H1 (cell line): Measurements from ENCODE around the gene DSTYK. TPM values are rescaled to one million over a fixed set of nuclear protein-coding genes. Genes with fewer than 3 reads are reported as not detected.

Experiments
- BRCA1 ChIP-seq: IDR thresholded peaks from 2 replicates; pipeline ENCODE4 v1.6.1; 2012; ENCODE audit warnings: low read depth, low read length, improper control_type of control experiment
- CREB1 ChIP-seq: IDR thresholded peaks from 2 replicates; pipeline ENCODE4 v1.6.1; 2012; ENCODE audit warnings: inconsistent platforms
- CTBP2 ChIP-seq: IDR thresholded peaks from 2 replicates; pipeline ENCODE4 v1.7.0; 2011; ENCODE audit warnings: borderline replicate concordance, mild to moderate bottlenecking, moderate library complexity, mixed read lengths, low read length; ENCODE audit not compliant: insufficient read depth, insufficient read length
- EGR1 ChIP-seq: IDR thresholded peaks from 2 replicates; pipeline ENCODE4 v1.6.1; 2011; ENCODE audit warnings: low read depth, low read length, borderline replicate concordance
- EZH2 ChIP-seq: fragments of 200-600 bp; sonication (generic); IDR thresholded peaks from 2 replicates; pipeline ENCODE4 v1.7.1; 2012; ENCODE audit warnings: low read depth, mild to moderate bottlenecking, moderate library complexity, low read length, inconsistent platforms; ENCODE audit not compliant: severe bottlenecking
- HDAC2 ChIP-seq, 2 experiments: fragments of 300-600 bp in 1 of 2; sonication (generic) in 1 of 2; IDR thresholded peaks; 2 replicates each; pipeline ENCODE4 v1.6.1; 2011 to 2012; ENCODE audit warnings: low read depth in 2 of 2, low read length in 2 of 2, mild to moderate bottlenecking in 2 of 2, moderate library complexity in 2 of 2, borderline replicate concordance in 1 of 2, inconsistent platforms in 1 of 2
- HDAC6 ChIP-seq: IDR thresholded peaks from one replicate; pipeline ENCODE4 v1.7.1; 2012; ENCODE audit warnings: low read depth, mild to moderate bottlenecking, inconsistent platforms, low read length, moderate library complexity
- KDM4A ChIP-seq: IDR thresholded peaks from one replicate; pipeline ENCODE4 v1.7.1; 2012; ENCODE audit warnings: low read depth, mild to moderate bottlenecking, moderate library complexity, low read length, inconsistent platforms; ENCODE audit not compliant: severe bottlenecking
- MAFK ChIP-seq: IDR thresholded peaks from 2 replicates; pipeline ENCODE4 v1.6.1; 2012; ENCODE audit warnings: low read depth, mild to moderate bottlenecking, improper control_type of control experiment, low read length
- POU5F1 ChIP-seq: IDR thresholded peaks from 2 replicates; pipeline ENCODE4 v1.6.1; 2011; ENCODE audit warnings: low read depth, mild to moderate bottlenecking, low read length, moderate library complexity
- RAD21 ChIP-seq, 2 experiments: IDR thresholded peaks in 1 of 2; conservative IDR thresholded peaks in 1 of 2; 2 replicates each; pipeline ENCODE4 v1.6.1; 2011; ENCODE audit warnings: low read depth in 2 of 2, low read length in 2 of 2, improper control_type of control experiment in 1 of 2, inconsistent platforms in 1 of 2, mild to moderate bottlenecking in 1 of 2, moderate library complexity in 1 of 2
- SIN3A ChIP-seq, 2 experiments: IDR thresholded peaks in 1 of 2; conservative IDR thresholded peaks in 1 of 2; 2 replicates each; pipeline ENCODE4 v1.6.1; 2011 to 2012; ENCODE audit warnings: low read length in 2 of 2, improper control_type of control experiment in 1 of 2, low read depth in 1 of 2, mild to moderate bottlenecking in 1 of 2
- SP4 ChIP-seq: IDR thresholded peaks from 2 replicates; pipeline ENCODE4 v1.6.1; 2012; ENCODE audit warnings: low read length, inconsistent platforms
- SRF ChIP-seq: IDR thresholded peaks from 2 replicates; pipeline ENCODE4 v1.6.1; 2011; ENCODE audit warnings: mild to moderate bottlenecking, low read depth, low read length, moderate library complexity
- TAF1 ChIP-seq: IDR thresholded peaks from 2 replicates; pipeline ENCODE4 v1.6.1; 2011; ENCODE audit warnings: mild to moderate bottlenecking, low read depth, low read length
- TBP ChIP-seq: IDR thresholded peaks from 2 replicates; pipeline ENCODE4 v1.6.1; 2011; ENCODE audit warnings: low read depth, low read length, improper control_type of control experiment
- TEAD4 ChIP-seq: IDR thresholded peaks from 2 replicates; pipeline ENCODE4 v1.6.1; 2012; ENCODE audit warnings: low read depth, low read length, inconsistent platforms, mixed read lengths
- YY1 ChIP-seq: IDR thresholded peaks from 2 replicates; pipeline ENCODE4 v1.6.1; 2011; ENCODE audit warnings: low read depth, mild to moderate bottlenecking, low read length
- polyA plus RNA-seq, 7 experiments: library from polyadenylated mRNA; depleted of rRNA in 3 of 7; stranded (reverse) in 5 of 7; unstranded in 2 of 7; fragments of >200 nt in 5 of 7; fragments of 200-250 nt in 2 of 7; gene quantifications; 1 replicate in 5 of 7; 2 replicates in 1 of 7; 4 replicates in 1 of 7; pipeline versions ENCODE4 v1.2.1 to v1.2.3, GENCODE V29; 2011 to 2013; ENCODE audit warnings: missing spikeins in 2 of 7, mixed read lengths in 2 of 7
- total RNA-seq: library from RNA; stranded (reverse); fragmentation: NEBNext Ultra II Directional; extraction: Animal tissue kit (Norgen Biotek cat#: 25700); gene quantifications from 2 replicates; pipeline ENCODE4 v1.2.1, GENCODE V29; 2021

Gene DSTYK
- total and polyA plus RNA-seq, 2 of the 8 experiments (the other 6 are each of a cell fraction or from before 2014, with no cell fraction given): 2.7 to 8.5 TPM

DNA sequence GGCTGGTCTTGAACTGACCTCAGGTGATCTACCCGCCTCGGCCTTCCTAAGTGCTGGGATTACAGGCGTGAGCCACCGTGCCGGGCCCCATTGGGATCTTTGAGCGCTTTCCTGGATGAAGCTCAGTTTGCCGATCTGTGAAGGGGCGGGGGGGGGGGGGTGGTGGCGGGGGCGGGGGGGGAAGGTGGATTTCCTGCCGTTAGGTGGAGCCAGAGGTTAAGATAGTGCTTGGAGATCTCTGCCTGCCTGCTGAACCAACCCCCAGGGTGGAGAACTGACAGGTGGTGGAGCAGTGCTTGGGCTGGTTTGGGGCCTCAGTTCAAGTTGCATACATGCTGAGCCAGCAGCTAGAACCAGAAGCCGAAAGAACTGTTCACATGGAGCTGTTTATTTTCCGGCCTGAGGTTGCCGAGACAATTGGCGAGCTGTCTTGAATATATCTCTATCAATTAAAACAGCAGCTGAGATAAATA lies 17.9 kb upstream of the DSTYK start (continued):
- TF ChIP-seq TBP (no peak), POU5F1 (no peak), RAD21 (IDR thresholded peaks at IDR 0.05 in 1 of 2, conservative IDR thresholded peaks at IDR 0.05 in 1 of 2; ENCODE audit: low read depth in 2 of 2, low read length in 2 of 2) (peak; percentile 61 to 63), SRF (no peak), MAFK (peak; percentile 33; the same call in 1 of the 2 replicates), BRCA1 (no peak), EZH2 (no peak), SIN3A (conservative IDR thresholded peaks at IDR 0.05 in 1 of 2, IDR thresholded peaks at IDR 0.05 in 1 of 2; ENCODE audit: low read depth in 1 of 2, low read length in 2 of 2) (peak; percentile 26 to 96; a peak in 2 of 4 replicates), EGR1 (peak; percentile 62; the same call in 1 of the 2 replicates), CREB1 (no peak), HDAC6 (no peak), YY1 (no peak), KDM4A (no peak), SP4 (no peak), CTBP2 (no peak), HDAC2 (IDR thresholded peaks at IDR 0.05; ENCODE audit: borderline replicate concordance in 1 of 2, low read depth in 2 of 2, low read length in 2 of 2) (no peak), TEAD4 (no peak), TAF1 (no peak)
